GM12878 (cell line): ENCODE results near the gene AIG1. TPM values are rescaled to one million over a fixed set of nuclear protein-coding genes. Genes with fewer than 3 reads are reported as not detected.
"Not testable (repeated sequence)": the region's sequence is repeated elsewhere in the genome, so short reads cannot be mapped to it uniquely, and the experiment has no call there.

ENCODE experiments used
- ATAC-seq: fragments of 200-7000 bp; cut with Tn5 transposase; 3 replicates; pipeline ENCODE4 v1.9.1; 2020; ENCODE audit warnings: mild to moderate bottlenecking, moderate library complexity
- BruUV-seq: library from RNA; stranded (reverse); fragments of 400-500 nt; replicated peaks from 2 replicates; lab custom pipeline; 2021; lab: Mats Ljungman, UMichigan
- CTCF ChIA-PET: fragments of 300-600 bp; sonication (Branson Sonifier 250); formaldehyde crosslinking; extraction: SDS; loops from one replicate; lab custom pipeline; 2021; ENCODE audit warnings: inconsistent platforms; lab: Yijun Ruan, JAX
- POLR2A ChIA-PET: fragments of 350-600 bp; formaldehyde crosslinking; extraction: SDS; loops from one replicate; lab custom pipeline; 2021; ENCODE audit warnings: inconsistent platforms; lab: Charles Lee
- RAD21 ChIA-PET: fragments of 300-600 bp; sonication (Branson Sonifier 250); formaldehyde crosslinking; loops from one replicate; lab custom pipeline; 2023; ENCODE audit warnings: antibody characterized with exemption; ENCODE audit not compliant: unreplicated experiment; lab: Charles Lee
- SMC1A ChIA-PET: fragments of 300-600 bp; sonication (Branson Sonifier 250); formaldehyde crosslinking; loops from one replicate; lab custom pipeline; 2023; ENCODE audit not compliant: unreplicated experiment, uncharacterized antibody; lab: Charles Lee
- DNase-seq: peaks from one replicate; pipeline ENCODE4 v3.0.0-alpha.2; 2011; ENCODE audit warnings: low read depth, low spot score
- FAIRE-seq: peaks from 3 replicates; lab custom pipeline; 2011; peaks lifted over from hg19 to GRCh38; lab: Jason Lieb, UNC
- H2AFZ ChIP-seq: 2 replicates; pipeline ENCODE4 v1.6.0; 2011; ENCODE audit warnings: low read depth, low read length, control low read depth; ENCODE audit not compliant: control insufficient read depth
- H3K27ac ChIP-seq: 2 replicates; pipeline ENCODE4 v1.5.1; 2011; ENCODE audit warnings: control low read depth; ENCODE audit not compliant: control insufficient read depth, insufficient read depth
- H3K27me3 ChIP-seq, 2 experiments: replicated peaks in 1 of 2; 2 replicates each; pipeline versions ENCODE4 v1.6.0 to v1.6.1; 2011; ENCODE audit warnings: low read length in 1 of 2; ENCODE audit not compliant: control insufficient read depth in 2 of 2, insufficient read depth in 2 of 2
- H3K36me3 ChIP-seq, 2 experiments: 2 replicates each; pipeline ENCODE4 v1.5.1; 2011; ENCODE audit warnings: low read length in 1 of 2; ENCODE audit not compliant: control insufficient read depth in 2 of 2, insufficient read depth in 2 of 2
- H3K4me1 ChIP-seq: 2 replicates; pipeline ENCODE4 v1.6.1; 2011; ENCODE audit warnings: mild to moderate bottlenecking, low read length, moderate library complexity, mixed read lengths; ENCODE audit not compliant: control insufficient read depth, insufficient read depth
- H3K4me2 ChIP-seq: 2 replicates; pipeline ENCODE4 v1.6.0; 2011; ENCODE audit warnings: control low read depth; ENCODE audit not compliant: control insufficient read depth, insufficient read depth
- H3K4me3 ChIP-seq: fragments of 200-600 bp; sonication (generic); 2 replicates; pipeline ENCODE4 v1.5.1; 2016
- H3K79me2 ChIP-seq: 2 replicates; pipeline ENCODE4 v1.6.0; 2011; ENCODE audit warnings: low read length; ENCODE audit not compliant: control insufficient read depth, insufficient read depth
- H3K9ac ChIP-seq: 2 replicates; pipeline ENCODE4 v1.8.0; 2011; ENCODE audit warnings: low read length, control low read depth, mixed read lengths; ENCODE audit not compliant: control insufficient read depth, insufficient read depth
- H3K9me3 ChIP-seq: replicated peaks from 3 replicates; pipeline ENCODE4 v1.5.1; 2011; ENCODE audit warnings: mild to moderate bottlenecking, low read length; ENCODE audit not compliant: control insufficient read depth, insufficient read depth
- H4K20me1 ChIP-seq: 2 replicates; pipeline ENCODE4 v1.6.0; 2011; ENCODE audit not compliant: control insufficient read depth, insufficient read depth
- CBX5 ChIP-seq: sonication (generic); IDR thresholded peaks from 2 replicates; pipeline ENCODE4 v1.6.1; 2016; ENCODE audit warnings: low read depth, moderate library complexity, mild to moderate bottlenecking, inconsistent platforms
- CREB1 ChIP-seq: IDR thresholded peaks from 2 replicates; pipeline ENCODE4 v1.6.1; 2012; ENCODE audit warnings: low read depth, mild to moderate bottlenecking, inconsistent platforms
- CREM ChIP-seq: IDR thresholded peaks from 2 replicates; pipeline ENCODE4 v1.6.1; 2014; ENCODE audit warnings: antibody characterized with exemption, low read depth
- ESRRA ChIP-seq: IDR thresholded peaks from 2 replicates; pipeline ENCODE4 v1.6.1; 2012; ENCODE audit warnings: mild to moderate bottlenecking, low read length, improper control_type of control experiment
- GATAD2B ChIP-seq: fragments of 450-650 bp; conservative IDR thresholded peaks from 2 replicates; pipeline ENCODE4 v1.6.1; 2017; ENCODE audit warnings: low read depth, mild to moderate bottlenecking, moderate library complexity
- HDAC6 ChIP-seq: fragments of 200-600 bp; sonication (generic); IDR thresholded peaks from one replicate; pipeline ENCODE4 v1.8.0; 2017; ENCODE audit warnings: antibody characterized with exemption; ENCODE audit not compliant: unreplicated experiment
- KAT2A ChIP-seq: conservative IDR thresholded peaks from 2 replicates; pipeline ENCODE4 v1.6.1; 2011; ENCODE audit warnings: low read depth, low read length; ENCODE audit not compliant: control insufficient read depth
- KDM1A ChIP-seq: fragments of 200-600 bp; sonication (generic); IDR thresholded peaks from 2 replicates; pipeline ENCODE4 v1.6.1; 2016; ENCODE audit warnings: borderline replicate concordance
- MEF2B ChIP-seq: fragments of 450-650 bp; IDR thresholded peaks from 2 replicates; pipeline ENCODE4 v1.6.1; 2018; ENCODE audit warnings: mild to moderate bottlenecking, moderate library complexity; ENCODE audit not compliant: partially characterized antibody, poor library complexity, severe bottlenecking
- MLLT1 ChIP-seq: fragments of 450-650 bp; IDR thresholded peaks from 2 replicates; pipeline ENCODE4 v1.6.1; 2016; ENCODE audit warnings: mild to moderate bottlenecking
- PBX3 ChIP-seq: IDR thresholded peaks from 2 replicates; pipeline ENCODE4 v1.6.1; 2011; ENCODE audit warnings: mild to moderate bottlenecking, low read depth, low read length, moderate library complexity; ENCODE audit not compliant: insufficient replicate concordance
- SRF ChIP-seq, 2 experiments: IDR thresholded peaks; 2 replicates each; pipeline ENCODE4 v1.6.1; 2011; ENCODE audit warnings: low read depth in 2 of 2, low read length in 2 of 2, mild to moderate bottlenecking in 1 of 2, moderate library complexity in 1 of 2
- TCF12 ChIP-seq: IDR thresholded peaks from 2 replicates; pipeline ENCODE4 v1.6.1; 2011; ENCODE audit warnings: low read depth, mild to moderate bottlenecking, low read length
- TCF3 ChIP-seq: IDR thresholded peaks from 2 replicates; pipeline ENCODE4 v1.6.1; 2012; ENCODE audit warnings: low read depth, mild to moderate bottlenecking, low read length, borderline replicate concordance; ENCODE audit not compliant: insufficient read depth
- YBX1 ChIP-seq: fragments of 450-650 bp; IDR thresholded peaks from 2 replicates; pipeline ENCODE4 v1.6.1; 2016; ENCODE audit warnings: antibody characterized with exemption
- WGBS: methylation state at CpG from one replicate; pipeline ENCODE4 v1.1.6; 2016; ENCODE audit warnings: low lambda C conversion rate; ENCODE audit not compliant: insufficient replicate concordance, insufficient coverage; ENCODE audit errors: missing lambda C conversion rate; 5-methylcytosine and 5-hydroxymethylcytosine counted together
- in situ Hi-C: fragments of 300-500 bp; cut with MboI; formaldehyde crosslinking; loops from 9 replicates; pipeline ENCODE4 v1.14.3; 2018; ENCODE audit warnings: mixed read lengths
- intact Hi-C: fragments of 100-400 bp; cut with micrococcal nuclease; formaldehyde crosslinking; loops from one replicate; pipeline ENCODE4 v1.14.2; 2022; ENCODE audit not compliant: unreplicated experiment
- polyA plus RNA-seq, 11 experiments: library from polyadenylated mRNA; depleted of rRNA in 4 of 11; unstranded in 6 of 11; stranded (reverse) in 5 of 11; fragments of >200 nt; fragmentation: Nextera tagmentation in 4 of 11; fragmentation: Illumina TruSeq in 1 of 11; extraction: Ambion mirVana in 4 of 11; extraction: Trizol in 1 of 11; gene quantifications; 1 replicate in 1 of 11; 2 replicates in 10 of 11; pipeline versions ENCODE4 v1.2.1 to v1.2.3, GENCODE V29; 2011 to 2016; ENCODE audit warnings: inconsistent platforms in 2 of 11, missing spikeins in 2 of 11, low read depth in 1 of 11
- total RNA-seq, 4 experiments: library from RNA; depleted of rRNA in 3 of 4; stranded (reverse); fragments of >200 nt in 3 of 4; fragmentation: Illumina TruSeq in 1 of 4; extraction: Trizol in 1 of 4; gene quantifications; 2 replicates each; pipeline versions ENCODE4 v1.2.1 to v1.2.3, GENCODE V29; 2013 to 2021

Gene AIG1
- total and polyA plus RNA-seq, 10 of the 15 experiments (the other 5 are each of a cell fraction or from before 2014, with no cell fraction given), result 27.0 to 74.5 (median 36.4) TPM

- no TSS peak for BruUV-seq
- POLR2A ChIA-PET, result no interaction called here
- Histone ChIP-seq H3K4me1 (no peaks in the 10 kb centered on the region), H3K9ac (no peak overlapping the region), H3K4me2 (no peak overlapping the region), H3K27me3 (no peaks in the 10 kb centered on the region), H3K36me3 (no peaks in the 10 kb centered on the region), H3K4me3 (no peak overlapping the region), H3K79me2 (no peaks in the 10 kb centered on the region), H2AFZ (no peak overlapping the region), H4K20me1 (no peaks in the 10 kb centered on the region), H3K9me3 (peaks cover 2% of the 10 kb centered on the region; the same call in 2 of the 3 replicates), H3K27ac (no peak overlapping the region)
- CTCF ChIA-PET, result interaction anchor here (1.5 kb wide), 1 partner anchor 13 kb away, joined by 3 read pairs; no protein-coding TSS in a partner anchor
- FAIRE-seq (no peak), DNase-seq (no peak), ATAC-seq (no peak)
- no peak for TF ChIP-seq TCF12
- no peak for TF ChIP-seq CBX5
- no peak for TF ChIP-seq SRF (IDR thresholded peaks at IDR 0.05; ENCODE audit: low read depth in 2 of 2, low read length in 2 of 2)
- TF ChIP-seq PBX3, result no peak
- no peak for TF ChIP-seq ESRRA
- no peak for TF ChIP-seq KAT2A
- no peak for TF ChIP-seq YBX1
- no peak for TF ChIP-seq TCF3
- TF ChIP-seq CREM, result no peak
- no peak for TF ChIP-seq HDAC6
- no peak for TF ChIP-seq MEF2B
- no peak for TF ChIP-seq CREB1
- no peak for TF ChIP-seq KDM1A
- no peak for TF ChIP-seq MLLT1
- no peak for TF ChIP-seq GATAD2B
- RAD21 ChIA-PET, result no interaction called here
- SMC1A ChIA-PET, result interaction anchor here (1.2 kb wide), 1 partner anchor 20 kb away, joined by 4 read pairs; no protein-coding TSS in a partner anchor
- in situ Hi-C loops (no loop called here), intact Hi-C loops (no loop called here)
Measured at GRCh38 chr6:143079325-143079640, 18.6 kb downstream of the AIG1 start.

GRCh38 chr6:143082274-143082673, 21.6 kb downstream of the AIG1 start:
- H4K20me1 ChIP-seq, H3K79me2 ChIP-seq, H3K4me2 ChIP-seq, BruUV-seq, H3K4me1 ChIP-seq, H3K27me3 ChIP-seq, H3K36me3 ChIP-seq, H3K4me3 ChIP-seq, ATAC-seq, DNase-seq, FAIRE-seq, in situ Hi-C loops, intact Hi-C loops, SMC1A ChIA-PET, RAD21 ChIA-PET, POLR2A ChIA-PET, H3K9me3 ChIP-seq, H3K27ac ChIP-seq, H2AFZ ChIP-seq, H3K9ac ChIP-seq: not testable (repeated sequence)
- CTCF ChIA-PET, result interaction anchor here (1.0 kb wide), 1 partner anchor 18 kb away, joined by 3 read pairs; no protein-coding TSS in a partner anchor
- WGBS, result 95% methylated on average over 9 of the region's 9 CpGs
